Nephron (organoid): ENCODE results near the gene ELMOD3.
"Not testable (repeated sequence)": the region's sequence is repeated elsewhere in the genome, so short reads cannot be mapped to it uniquely, and the experiment has no call there.

Source experiments
- H3K27ac Mint-ChIP-seq, 3 experiments: 2 replicates each; pipeline ENCODE4 v1.8.0; 2020; ENCODE audit warnings: mixed read lengths in 3 of 3, mild to moderate bottlenecking in 2 of 3, moderate library complexity in 1 of 3
- H3K27me3 Mint-ChIP-seq: 2 replicates; pipeline ENCODE4 v1.8.0; 2021; ENCODE audit warnings: low read depth, mild to moderate bottlenecking, moderate library complexity, mixed read lengths
- H3K36me3 Mint-ChIP-seq: 2 replicates; pipeline ENCODE4 v1.8.0; 2020; ENCODE audit warnings: low read depth, mixed read lengths
- H3K4me1 Mint-ChIP-seq: 2 replicates; pipeline ENCODE4 v1.8.0; 2020; ENCODE audit warnings: mixed read lengths
- H3K4me3 Mint-ChIP-seq, 3 experiments: 2 replicates each; pipeline ENCODE4 v1.8.0; 2020; ENCODE audit warnings: mild to moderate bottlenecking in 3 of 3, mixed read lengths in 3 of 3, moderate library complexity in 2 of 3
- H3K9me3 Mint-ChIP-seq: 2 replicates; pipeline ENCODE4 v1.8.0; 2020; ENCODE audit warnings: mixed read lengths
- CTCF ChIP-seq, 3 experiments: fragments of 200-600 bp; sonication (generic); IDR thresholded peaks; one replicate each; pipeline ENCODE4 v1.5.0; 2021; ENCODE audit warnings: antibody characterized with exemption in 3 of 3; ENCODE audit not compliant: unreplicated experiment in 3 of 3

The ELMOD3 gene

GRCh38 chr2:85378257-85378656 is 23.7 kb downstream of the ELMOD3 start:
- Mint-ChIP-seq H3K36me3 (peaks cover 80% of the 10 kb centered on the region), H3K27me3 (no peaks in the 10 kb centered on the region), H3K4me1 (no peaks in the 10 kb centered on the region), H3K9me3 (peaks cover 15% of the 10 kb centered on the region), H3K4me3 (no peak overlapping the region), H3K27ac (peak overlapping the region in 1 of 3 experiments; percentile 3)
- no peak for TF ChIP-seq CTCF (IDR thresholded peaks at IDR 0.05; ENCODE audit: unreplicated experiment in 3 of 3)

- Mint-ChIP-seq H3K27me3 (no peaks in the 10 kb centered on the region), H3K27ac (no peak overlapping the region), H3K4me3 (no peak overlapping the region), H3K9me3 (peaks cover 15% of the 10 kb centered on the region), H3K4me1 (no peaks in the 10 kb centered on the region), H3K36me3 (peaks cover 74% of the 10 kb centered on the region)
- no peak for TF ChIP-seq CTCF (IDR thresholded peaks at IDR 0.05; ENCODE audit: unreplicated experiment in 3 of 3)
These were observed 25.5 kb downstream of the ELMOD3 start for GRCh38 chr2:85380048-85380447.

GRCh38 chr2:85383151-85383550 is 28.6 kb downstream of the ELMOD3 start:
- not testable (repeated sequence) for H3K4me3 Mint-ChIP-seq, H3K27me3 Mint-ChIP-seq, H3K27ac Mint-ChIP-seq, H3K4me1 Mint-ChIP-seq
- Mint-ChIP-seq H3K36me3 (peaks cover 63% of the 10 kb centered on the region), H3K9me3 (peaks cover 12% of the 10 kb centered on the region)

- Mint-ChIP-seq H3K36me3 (peaks cover 57% of the 10 kb centered on the region), H3K27me3 (no peaks in the 10 kb centered on the region), H3K9me3 (peaks cover 6% of the 10 kb centered on the region), H3K27ac (no peak overlapping the region), H3K4me1 (no peaks in the 10 kb centered on the region), H3K4me3 (no peak overlapping the region)
- no peak for TF ChIP-seq CTCF (IDR thresholded peaks at IDR 0.05; ENCODE audit: unreplicated experiment in 3 of 3)
These were observed 29.3 kb downstream of the ELMOD3 start for GRCh38 chr2:85383850-85384249.

- TF ChIP-seq CTCF (IDR thresholded peaks at IDR 0.05; ENCODE audit: unreplicated experiment in 3 of 3) = no peak
- peaks cover 47% of the 10 kb centered on the region for H3K36me3 Mint-ChIP-seq
- H3K4me1 Mint-ChIP-seq = no peaks in the 10 kb centered on the region
- H3K27me3 Mint-ChIP-seq = no peaks in the 10 kb centered on the region
- no peaks in the 10 kb centered on the region for H3K9me3 Mint-ChIP-seq
- no peak overlapping the region for H3K4me3 Mint-ChIP-seq
- H3K27ac Mint-ChIP-seq = peak overlapping the region in 1 of 3 experiments; percentile 13
These were observed 31.2 kb downstream of the ELMOD3 start for GRCh38 chr2:85385746-85386145.

GRCh38 chr2:85387754-85388153 is 33.2 kb downstream of the ELMOD3 start:
- H3K36me3 Mint-ChIP-seq = peaks cover 33% of the 10 kb centered on the region
- TF ChIP-seq CTCF (IDR thresholded peaks at IDR 0.05; ENCODE audit: unreplicated experiment in 3 of 3) = no peak
- H3K27me3 Mint-ChIP-seq = no peaks in the 10 kb centered on the region
- H3K4me3 Mint-ChIP-seq = no peak overlapping the region
- no peaks in the 10 kb centered on the region for H3K9me3 Mint-ChIP-seq
- no peaks in the 10 kb centered on the region for H3K4me1 Mint-ChIP-seq
- H3K27ac Mint-ChIP-seq = no peak overlapping the region
